SKM-1 (cell line): ENCODE data around the gene SH2B3.

Source experiments
- DNase-seq: peaks from one replicate; lab custom pipeline; 2025; ENCODE audit not compliant: unreplicated experiment; lab: John Stamatoyannopoulos, UW

The SH2B3 gene

DNA sequence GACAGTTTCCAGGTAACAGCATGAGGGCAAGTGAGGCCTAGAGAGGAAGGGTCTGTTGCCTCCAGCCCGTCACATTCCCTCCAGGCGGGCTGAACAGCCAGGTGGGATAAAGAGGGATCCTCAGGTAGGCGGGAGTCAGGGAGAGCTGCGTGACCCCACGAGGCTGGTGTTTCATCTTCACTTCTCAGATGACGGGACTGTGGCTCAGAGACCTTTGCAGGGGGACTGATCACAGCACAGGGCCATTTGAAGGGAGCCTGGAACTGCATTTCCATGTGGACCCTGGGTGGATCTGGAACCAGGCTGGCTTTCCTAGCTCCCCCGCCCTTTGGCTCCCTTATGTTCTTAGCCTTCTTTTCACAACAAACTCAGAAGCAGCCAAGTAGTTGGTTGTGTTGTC is 37.4 kb downstream of the SH2B3 start:
- no peak for DNase-seq

DNA sequence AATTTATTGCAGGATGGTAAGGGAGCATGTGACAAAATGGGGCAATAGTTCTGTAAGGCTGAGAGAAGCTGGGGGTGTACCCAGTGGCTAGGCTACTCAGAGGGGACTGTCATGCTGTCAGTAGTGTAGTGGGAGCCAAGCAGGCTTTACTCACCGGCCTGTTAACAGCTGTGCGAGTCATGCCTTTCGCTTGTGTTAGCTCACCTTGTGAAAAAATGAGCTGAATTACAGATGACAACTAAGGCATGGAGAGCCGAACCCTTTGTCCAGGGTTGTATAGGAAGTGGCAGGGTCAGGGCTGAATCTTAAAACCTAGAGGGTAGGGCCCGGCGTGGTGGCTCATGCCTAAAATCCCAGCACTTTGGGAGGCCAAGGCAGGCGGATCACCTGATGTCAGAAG is 37.9 kb downstream of the SH2B3 start:
- no peak for DNase-seq

DNA sequence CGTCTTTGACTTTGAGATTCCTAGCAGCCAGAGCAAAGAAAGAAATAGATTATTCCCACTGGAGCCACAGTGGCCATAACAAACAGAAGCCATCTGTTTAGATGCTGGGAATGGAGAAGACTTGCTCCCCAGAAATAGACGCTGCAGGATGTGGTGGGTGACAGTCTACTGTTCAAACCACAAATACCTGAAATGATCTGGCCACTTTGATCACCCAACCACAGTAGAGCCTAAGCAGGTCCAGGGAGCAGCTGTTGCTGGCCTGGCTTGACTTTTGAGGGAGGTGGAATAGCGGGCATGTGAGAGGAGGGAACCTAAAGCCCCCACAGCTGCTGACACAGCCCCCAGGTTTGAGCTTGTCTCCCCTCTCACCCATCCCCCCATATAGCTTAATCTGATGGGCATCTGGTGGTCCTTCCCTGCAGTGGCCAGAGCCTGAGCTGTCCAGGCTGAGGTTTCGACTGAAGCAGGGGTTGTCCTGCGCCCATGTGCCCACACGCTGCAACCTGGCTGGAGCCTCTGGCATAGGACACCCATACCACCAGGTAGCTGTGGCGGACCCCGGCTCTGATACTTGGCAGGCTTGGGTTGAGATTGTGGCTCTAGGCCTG is 38.7 kb downstream of the SH2B3 start:
- no peak for DNase-seq

DNA sequence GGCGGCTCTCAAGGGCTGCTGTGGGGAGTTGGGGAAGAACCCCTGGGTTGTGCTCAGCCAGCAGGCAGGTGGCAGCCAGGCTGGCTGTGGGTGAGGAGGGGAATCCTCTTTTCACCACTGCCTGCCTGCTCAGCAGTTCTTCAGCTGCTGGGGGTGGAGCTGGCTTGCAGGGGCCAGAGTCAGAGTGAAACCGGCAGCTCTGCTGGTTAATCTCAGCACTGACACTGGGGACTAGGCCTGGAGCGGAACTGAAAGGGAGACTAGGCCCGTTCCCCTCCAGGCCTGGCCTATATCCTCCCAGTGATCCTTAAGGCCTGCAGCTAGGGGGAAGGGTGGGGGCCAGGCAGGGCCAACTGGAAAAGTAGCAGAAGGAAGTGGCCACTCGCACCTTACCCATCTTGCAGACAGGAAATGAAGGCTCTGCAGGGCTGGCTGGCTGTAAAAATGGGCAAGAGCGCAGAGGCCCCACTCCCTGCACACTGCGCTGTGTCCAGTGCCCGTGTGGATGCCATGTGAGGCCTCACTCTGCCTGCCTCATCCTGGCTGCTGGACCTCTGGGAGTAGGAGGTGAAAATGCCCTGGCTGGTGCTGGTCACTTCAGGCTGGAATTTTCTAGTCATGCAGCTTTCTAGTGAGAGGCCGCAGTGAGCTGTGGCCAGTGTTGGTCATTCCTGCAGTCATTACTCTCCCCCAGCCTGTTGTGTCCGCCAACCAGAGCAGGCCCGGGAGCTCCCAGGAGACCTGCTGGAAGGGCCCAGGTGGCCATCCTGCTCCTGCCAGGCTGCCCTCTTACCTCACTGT is 39.4 kb downstream of the SH2B3 start:
- peak; percentile 18 for DNase-seq

DNA sequence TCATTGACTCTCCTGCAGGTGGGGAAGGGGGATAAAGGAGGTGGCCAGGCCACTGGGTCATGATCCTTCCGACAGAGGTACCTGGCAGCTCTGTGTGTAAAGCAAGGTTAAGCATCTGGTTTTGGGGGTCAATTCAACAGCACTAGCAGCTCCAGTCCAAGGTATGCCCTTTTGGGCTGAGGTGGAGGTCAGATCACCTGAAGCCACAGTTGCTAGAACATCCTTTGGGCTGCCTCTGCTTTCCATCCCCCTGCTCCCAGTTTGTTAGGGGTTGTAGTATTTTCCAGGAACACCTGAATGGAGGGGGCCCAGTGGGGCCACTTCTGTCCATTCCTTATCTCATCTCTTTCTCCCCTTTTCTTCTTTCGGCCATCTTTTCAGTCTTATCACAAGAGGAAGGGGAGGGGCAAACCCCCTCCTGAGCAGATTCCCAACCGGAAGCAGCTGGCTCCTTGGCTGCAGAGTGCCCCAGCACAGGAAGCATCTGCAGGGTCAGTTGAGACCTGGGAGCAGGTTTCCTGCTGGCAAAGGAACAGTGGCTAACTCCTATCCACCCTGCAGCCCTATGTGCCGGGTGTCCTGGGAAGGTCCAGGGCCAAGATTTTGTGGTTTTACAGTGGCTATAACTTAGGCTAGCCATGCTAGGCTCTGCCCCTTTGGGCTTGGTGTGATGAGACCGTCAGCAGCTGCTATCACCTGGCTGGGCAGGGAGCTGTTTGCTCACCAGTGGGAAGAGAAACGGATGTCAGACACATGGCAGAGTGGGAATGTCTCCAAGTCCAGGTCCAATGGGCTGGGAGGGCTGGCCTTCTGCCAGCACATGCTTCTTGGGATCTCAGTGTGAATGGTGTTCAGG is 40.2 kb downstream of the SH2B3 start:
- no peak for DNase-seq

DNA sequence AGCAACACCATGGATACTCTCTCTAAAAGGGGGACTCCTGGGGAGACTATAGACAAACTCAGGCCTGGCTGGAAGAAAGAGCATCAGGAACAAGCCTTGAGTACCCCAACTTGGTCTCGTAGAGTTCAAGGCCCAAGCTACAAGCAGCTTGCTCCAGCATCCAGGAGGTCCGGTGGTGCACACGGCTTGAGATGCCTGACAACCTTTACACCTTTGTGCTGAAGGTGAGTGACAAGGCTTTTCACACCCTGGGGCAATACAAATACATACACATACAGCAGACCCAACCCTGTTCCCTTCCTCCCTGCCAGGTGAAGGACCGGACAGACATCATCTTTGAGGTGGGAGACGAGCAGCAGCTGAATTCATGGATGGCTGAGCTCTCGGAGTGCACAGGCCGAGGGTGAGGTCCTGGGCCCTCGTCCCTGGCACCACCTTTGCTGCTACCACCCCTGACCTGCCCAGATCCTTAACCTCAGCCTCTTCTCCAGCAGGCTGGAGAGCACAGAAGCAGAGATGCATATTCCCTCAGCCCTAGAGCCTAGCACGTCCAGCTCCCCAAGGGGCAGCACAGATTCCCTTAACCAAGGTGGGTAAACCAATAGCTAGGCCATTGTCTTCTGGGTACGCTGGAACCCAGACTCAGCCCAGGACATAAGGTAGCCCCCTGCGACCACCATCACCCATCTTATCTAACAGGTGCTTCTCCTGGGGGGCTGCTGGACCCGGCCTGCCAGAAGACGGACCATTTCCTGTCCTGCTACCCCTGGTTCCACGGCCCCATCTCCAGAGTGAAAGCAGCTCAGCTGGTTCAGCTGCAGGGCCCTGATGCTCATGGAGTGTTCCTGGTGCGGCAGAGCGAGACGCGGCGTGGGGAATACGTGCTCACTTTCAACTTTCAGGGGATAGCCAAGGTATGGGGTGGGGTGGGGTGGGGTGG is 41.2 kb downstream of the SH2B3 start:
- no peak for DNase-seq

DNA sequence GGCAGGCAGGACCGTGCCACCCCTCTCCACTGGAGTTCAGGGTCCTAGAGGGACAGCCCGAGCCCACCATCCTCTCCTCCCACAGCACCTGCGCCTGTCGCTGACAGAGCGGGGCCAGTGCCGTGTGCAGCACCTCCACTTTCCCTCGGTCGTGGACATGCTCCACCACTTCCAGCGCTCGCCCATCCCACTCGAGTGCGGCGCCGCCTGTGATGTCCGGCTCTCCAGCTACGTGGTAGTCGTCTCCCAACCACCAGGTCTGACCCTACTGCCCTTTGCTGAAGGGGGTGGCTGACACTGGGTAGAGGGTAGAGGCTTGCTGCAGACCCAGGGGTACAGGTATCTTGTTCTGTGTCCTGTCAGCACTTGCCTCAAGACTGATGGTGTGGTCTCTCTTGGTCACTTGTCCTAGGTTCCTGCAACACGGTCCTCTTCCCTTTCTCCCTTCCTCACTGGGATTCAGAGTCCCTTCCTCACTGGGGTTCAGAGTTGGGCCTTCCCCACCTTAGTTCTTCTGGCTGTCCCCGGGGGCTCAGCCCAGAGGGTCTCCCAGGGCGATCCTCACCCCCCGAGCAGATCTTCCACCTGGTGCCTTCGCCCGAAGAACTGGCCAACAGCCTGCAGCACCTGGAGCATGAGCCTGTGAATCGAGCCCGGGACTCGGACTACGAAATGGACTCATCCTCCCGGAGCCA is 42.0 kb downstream of the SH2B3 start:
- DNase-seq, result no peak

DNA sequence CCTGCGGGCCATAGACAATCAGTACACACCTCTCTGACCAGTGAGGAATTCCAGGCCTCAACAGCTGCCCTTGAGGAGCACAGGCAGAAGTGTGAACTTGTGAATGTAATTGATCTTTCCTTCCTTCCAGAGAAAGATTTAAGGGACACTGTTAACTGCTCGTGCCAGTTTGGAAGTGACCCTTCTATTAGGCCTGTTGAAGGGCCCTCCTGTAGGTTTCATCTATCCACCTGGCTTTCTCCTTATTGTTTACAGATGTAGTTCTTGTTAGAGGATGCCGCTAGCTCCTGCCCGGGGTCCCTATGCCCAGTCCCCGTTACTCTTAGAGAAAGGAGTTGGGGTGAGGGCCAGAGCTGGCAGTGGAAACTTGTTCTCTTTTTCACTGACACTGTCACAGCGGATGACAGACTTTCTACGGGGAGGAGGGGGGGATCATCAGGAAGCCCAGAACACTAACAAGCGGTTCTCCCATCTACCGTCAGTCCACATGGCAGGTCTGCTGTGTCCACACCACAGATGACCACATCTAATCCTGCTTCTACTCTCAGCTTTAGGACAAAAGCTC is 42.6 kb downstream of the SH2B3 start:
- DNase-seq, result no peak

DNA sequence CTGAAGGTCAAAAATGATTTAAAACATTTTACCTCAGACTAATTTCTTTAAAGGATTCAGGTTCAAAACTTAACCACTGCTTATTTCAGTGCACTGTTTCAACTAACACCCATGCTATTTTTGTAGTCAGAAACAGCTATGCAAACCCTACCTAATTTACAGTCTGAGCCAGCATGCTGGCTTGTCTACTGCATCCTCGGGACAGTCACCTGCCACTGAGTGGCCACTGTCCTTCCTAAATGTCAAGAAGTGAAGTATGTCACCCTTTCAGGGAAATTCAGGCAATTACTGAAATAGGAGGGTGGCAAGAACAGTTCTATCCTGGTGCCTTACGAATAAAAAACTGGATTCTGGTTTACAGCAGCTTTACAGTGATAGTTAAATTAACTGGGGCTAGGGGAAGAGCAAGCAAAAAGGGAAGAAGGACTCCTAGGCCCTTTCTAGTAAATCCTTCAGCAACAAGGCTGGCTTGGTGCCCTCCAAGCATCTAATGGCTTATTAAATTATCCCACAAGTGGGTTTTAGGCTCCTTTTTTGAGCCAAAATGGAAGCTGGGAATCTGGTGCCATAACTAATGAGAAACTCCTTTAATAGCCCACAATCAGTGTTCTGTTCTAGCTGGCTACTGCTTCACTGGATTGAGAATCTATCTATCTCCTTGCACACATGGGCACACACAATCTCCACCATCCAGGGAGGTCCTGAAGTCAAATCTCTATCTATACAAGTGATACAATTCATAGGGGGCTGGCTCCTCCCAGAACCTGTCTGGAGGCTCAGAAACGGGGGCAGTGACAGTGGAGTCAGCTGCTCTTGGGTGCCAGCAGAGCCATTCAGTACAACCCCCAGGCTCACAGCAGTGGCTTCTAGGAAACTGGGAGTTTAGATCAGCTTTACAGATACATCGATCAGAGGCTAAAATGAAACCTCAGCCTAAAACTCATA is 43.4 kb downstream of the SH2B3 start:
- no peak for DNase-seq

DNA sequence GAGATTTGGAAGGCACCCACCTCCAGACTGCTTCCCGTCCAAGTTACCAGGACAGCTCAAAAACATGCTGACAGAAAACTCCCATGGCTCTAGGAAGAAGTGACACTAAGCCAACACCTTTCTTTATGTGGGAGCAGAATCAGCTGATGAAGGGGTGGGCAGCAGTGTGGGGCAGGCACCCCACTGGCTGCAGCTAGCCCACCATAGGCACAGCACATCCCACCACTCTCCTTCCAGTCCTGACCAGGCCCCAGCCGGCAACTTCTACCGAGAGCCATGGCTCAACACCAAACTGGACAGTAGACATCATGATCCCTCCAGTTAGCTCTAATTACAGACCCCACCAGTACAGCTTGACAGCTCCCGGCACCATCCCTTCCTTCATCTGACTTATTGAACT is 45.0 kb downstream of the SH2B3 start:
- DNase-seq, result no peak

DNA sequence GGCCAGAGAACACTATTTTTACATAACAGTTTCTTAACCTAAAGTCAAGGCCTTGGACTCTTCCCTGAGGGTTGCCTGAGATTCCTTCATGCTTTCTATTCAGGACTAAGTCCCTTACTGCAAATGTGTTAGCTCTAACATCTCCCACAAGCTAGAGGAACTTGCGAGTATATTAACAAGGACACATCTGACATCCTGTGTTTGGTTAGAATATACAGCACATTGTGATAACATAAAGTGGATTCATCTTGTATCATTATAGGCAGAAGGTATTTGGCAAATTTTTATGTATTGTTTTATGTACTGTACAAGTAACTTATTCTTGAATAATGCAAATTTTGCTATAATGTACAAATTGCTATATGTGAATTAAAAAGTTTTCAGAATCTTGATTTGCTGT is 45.5 kb downstream of the SH2B3 start:
- DNase-seq, result no peak

DNA sequence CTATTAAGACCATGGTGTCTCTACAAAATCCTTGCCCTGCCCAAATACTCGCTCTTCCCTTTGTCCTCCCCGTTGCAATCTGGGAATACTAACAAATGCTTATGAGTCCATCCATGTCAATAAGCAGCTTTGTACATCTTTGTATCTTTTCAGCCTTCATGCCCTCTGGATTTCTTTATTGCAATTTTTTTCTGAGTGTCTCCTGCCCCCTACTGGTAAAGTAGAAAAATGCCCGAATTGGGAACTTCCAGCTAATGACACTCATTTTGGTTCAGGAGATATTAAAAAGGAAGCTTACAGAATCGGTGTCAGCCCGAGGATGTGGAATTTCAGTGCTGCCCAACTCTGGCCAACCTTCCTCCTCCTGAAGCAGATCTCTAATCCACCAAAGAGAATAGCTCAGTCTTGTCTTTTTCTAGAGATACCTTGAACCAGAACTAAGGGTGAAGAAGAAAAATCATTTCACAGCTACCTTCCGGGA is 46.0 kb downstream of the SH2B3 start:
- no peak for DNase-seq

DNA sequence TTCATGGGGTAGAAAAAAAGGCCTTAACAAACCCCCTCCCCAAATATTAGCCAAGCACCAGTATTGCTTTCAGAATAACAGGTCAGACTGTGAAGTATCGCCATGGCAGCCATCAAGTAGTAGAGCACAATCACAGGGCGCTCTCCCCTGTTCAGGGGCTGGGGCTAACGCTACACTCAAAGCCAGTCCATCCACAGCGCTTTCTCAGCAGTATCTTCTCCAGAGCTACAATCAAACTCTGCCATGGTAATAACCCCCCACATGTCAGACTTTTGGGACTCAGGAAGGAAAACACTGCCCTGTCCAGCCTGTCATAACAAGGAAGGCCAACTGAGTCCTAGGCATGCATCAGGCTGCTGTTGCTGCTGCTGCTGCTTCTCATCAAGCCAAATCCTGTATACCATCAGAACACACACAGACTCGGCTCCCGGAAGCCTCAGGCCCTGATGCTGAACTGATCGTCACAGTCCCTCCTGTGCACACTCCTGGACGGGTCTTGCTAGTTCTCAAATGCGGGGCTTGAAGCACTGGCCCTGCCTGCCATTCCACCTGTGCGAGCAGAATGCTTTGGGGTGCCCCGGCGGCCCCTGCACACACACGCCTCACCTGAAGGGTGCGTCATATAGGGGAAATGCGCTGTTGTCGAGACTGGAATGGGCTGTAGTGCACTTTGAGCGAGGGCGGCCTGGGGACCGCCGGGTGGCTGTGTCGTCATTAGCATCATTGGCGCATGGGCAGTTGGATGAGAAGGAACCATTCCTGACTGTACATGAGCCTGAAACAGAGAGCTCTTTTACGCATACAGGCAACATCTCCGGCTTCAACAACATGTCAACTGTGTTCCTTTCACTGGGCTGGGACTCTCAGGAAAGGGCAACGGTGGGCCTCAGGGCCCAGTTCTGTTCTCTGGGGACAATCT is 47.6 kb downstream of the SH2B3 start:
- DNase-seq, result no peak

DNA sequence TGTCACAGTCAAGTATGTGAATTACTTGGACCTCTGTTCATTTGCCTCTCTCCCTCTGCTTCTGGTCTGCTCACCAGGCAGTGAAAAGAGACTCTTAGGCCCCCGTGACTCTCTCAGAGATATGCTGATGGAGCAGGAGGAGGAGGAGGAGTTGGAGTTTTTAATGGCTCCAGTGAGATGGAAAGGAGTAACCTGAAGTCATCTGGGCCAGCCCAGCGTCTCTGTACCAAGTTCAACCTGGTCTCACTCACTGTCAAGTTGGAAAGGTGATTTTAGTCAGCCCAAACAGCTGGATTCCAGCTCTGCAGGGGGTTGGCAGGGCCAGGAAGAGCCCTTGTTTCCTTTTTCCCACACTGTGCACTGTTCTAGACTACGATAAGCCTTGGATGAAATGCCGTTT is 48.6 kb downstream of the SH2B3 start:
- no peak for DNase-seq

DNA sequence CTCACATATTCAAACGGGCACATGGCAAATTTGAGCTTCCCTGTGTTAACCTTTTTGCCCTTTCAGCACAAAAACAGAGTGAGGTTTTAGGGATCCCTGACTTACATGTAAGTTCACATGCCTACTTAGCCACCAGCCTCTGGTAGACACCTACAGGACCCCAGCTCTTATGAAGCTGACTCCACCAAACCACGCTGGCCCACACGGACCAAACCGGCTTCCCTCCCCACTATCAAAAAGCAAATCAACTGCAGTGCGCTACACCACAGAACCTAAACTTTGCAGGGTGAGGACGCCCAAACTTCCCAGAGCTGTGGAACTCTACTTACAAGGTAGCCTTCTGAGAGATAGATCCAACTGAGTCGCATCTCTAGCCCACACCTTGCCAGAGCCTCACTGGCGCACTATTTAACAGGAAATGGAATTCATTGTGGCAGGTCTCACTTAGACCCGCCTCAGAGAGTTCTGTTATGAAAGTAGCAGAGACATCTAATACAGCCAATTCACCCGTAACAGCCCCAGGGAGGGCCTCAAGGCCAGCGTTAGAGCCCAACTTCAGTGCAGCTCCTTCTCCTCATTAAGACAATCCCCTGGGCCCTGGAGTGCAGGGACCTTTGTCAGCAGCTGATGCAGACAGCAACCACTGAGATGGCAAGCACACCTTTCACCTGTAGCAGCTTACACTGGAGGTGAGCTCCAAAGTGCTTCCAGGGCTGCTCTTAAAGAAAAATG is 49.2 kb downstream of the SH2B3 start:
- no peak for DNase-seq

DNA sequence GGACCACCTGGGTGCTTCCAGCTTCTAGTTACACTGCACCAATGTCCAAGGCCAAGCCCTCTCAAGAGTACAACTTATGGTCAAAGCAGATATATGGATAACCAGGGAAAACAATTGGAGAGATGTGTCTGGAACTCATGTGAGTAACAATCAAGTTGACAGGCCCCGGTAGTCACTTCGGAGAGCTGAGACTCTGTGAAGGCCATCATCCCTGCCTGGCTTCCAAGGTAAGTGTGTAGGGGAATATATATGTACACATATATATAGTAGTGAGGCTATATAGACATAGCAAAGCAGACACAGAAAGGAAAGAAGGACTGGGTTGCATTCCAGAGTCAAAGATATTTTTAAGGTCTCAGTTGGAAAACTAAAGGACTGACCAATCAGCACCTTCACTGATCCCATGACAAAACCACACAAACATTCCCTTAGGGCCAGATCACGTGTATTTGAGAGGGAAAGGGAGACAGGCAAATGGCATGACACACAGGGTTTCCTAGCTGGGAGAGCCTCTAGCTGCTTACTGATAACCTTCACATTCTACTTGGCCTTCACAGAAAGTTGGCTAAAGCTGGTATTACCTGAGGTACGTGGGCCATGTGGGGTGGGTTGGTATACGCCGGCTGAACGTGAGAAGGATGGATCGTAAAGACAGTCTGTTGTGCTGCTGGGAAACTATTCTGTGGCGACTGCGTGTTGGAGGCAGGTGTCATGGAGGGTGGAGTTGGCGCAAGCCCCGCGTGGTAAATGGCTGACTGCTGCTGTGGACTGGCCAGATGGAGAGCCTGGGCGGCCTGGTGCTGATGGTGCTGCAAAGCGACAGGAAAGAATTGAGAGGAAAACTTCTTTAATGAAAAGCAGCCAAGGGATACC is 50.0 kb downstream of the SH2B3 start:
- DNase-seq, result no peak
